K562 (cell line): ENCODE measurements around the gene CENPP. TPM values are rescaled to one million over a fixed set of nuclear protein-coding genes. Genes with fewer than 3 reads are reported as not detected.

Experiments
- ATAC-seq: fragments of 200-7000 bp; cut with Tn5 transposase; 3 replicates; pipeline ENCODE4 v1.9.1; 2020; ENCODE audit warnings: moderate library complexity
- BruUV-seq: library from RNA; stranded (reverse); fragments of 400-500 nt; replicated peaks from 2 replicates; lab custom pipeline; 2021; lab: Mats Ljungman, UMichigan
- CTCF ChIA-PET: fragments of 300-600 bp; formaldehyde crosslinking; extraction: SDS; loops from one replicate; lab custom pipeline; 2021; ENCODE audit warnings: low intra/inter-chr PET ratio; lab: Yijun Ruan, JAX
- POLR2A ChIA-PET: fragments of 300-600, 350-650 bp; sonication (Branson Sonifier 250); formaldehyde crosslinking; extraction: SDS; loops from one replicate; lab custom pipeline; 2021; ENCODE audit warnings: antibody characterized with exemption, inconsistent platforms; lab: Yijun Ruan, JAX
- DNase-seq, 4 experiments: peaks; one replicate each; pipeline versions ENCODE4 v3.0.0 to v3.0.0-alpha.2; 2011 to 2018; ENCODE audit warnings: low spot score in 3 of 4, mixed read lengths in 3 of 4; ENCODE audit errors: extremely low read depth in 1 of 4
- FAIRE-seq: peaks from 2 replicates; lab custom pipeline; 2011; peaks lifted over from hg19 to GRCh38; lab: Jason Lieb, UNC
- H2AFZ ChIP-seq: 2 replicates; pipeline ENCODE4 v1.6.0; 2011; ENCODE audit warnings: low read depth, low read length, control low read depth, inconsistent platforms
- H3K27ac ChIP-seq: fragments of 200-600 bp; 3 replicates; pipeline ENCODE4 v1.8.0; 2011; ENCODE audit warnings: low read depth, mild to moderate bottlenecking, control low read depth, inconsistent platforms, low read length, moderate library complexity, mixed read lengths; ENCODE audit errors: extremely low read depth
- H3K27me3 ChIP-seq, 2 experiments: fragments of 300-600 bp in 1 of 2; 2 replicates in 1 of 2; 3 replicates in 1 of 2; pipeline versions ENCODE4 v1.6.0 to v1.8.0; 2011; ENCODE audit warnings: inconsistent platforms in 2 of 2, low read length in 2 of 2, mild to moderate bottlenecking in 1 of 2, mixed read lengths in 1 of 2, moderate library complexity in 1 of 2; ENCODE audit not compliant: control insufficient read depth in 2 of 2, insufficient read depth in 2 of 2
- H3K36me3 ChIP-seq: fragments of 300-600 bp; 3 replicates; pipeline ENCODE4 v1.8.0; 2011; ENCODE audit warnings: mild to moderate bottlenecking, low read length, inconsistent platforms; ENCODE audit not compliant: control insufficient read depth, insufficient read depth
- H3K4me1 ChIP-seq, 2 experiments: fragments of 200-600 bp in 1 of 2; replicated peaks in 1 of 2; 2 replicates in 1 of 2; 3 replicates in 1 of 2; pipeline versions ENCODE4 v1.5.1 to v1.8.0; 2011; ENCODE audit warnings: inconsistent platforms in 2 of 2, low read length in 2 of 2, mild to moderate bottlenecking in 1 of 2, mixed read lengths in 1 of 2, moderate library complexity in 1 of 2; ENCODE audit not compliant: control insufficient read depth in 2 of 2, insufficient read depth in 2 of 2
- H3K4me2 ChIP-seq: 2 replicates; pipeline ENCODE4 v1.6.1; 2011; ENCODE audit warnings: low read length, control low read depth, inconsistent platforms, mixed read lengths; ENCODE audit not compliant: insufficient read depth
- H3K4me3 ChIP-seq: fragments of 200-600 bp; sonication (generic), shearing (Covaris generic); 2 replicates; pipeline ENCODE4 v1.5.1; 2016; ENCODE audit warnings: control low read depth, inconsistent platforms
- H3K79me2 ChIP-seq: fragments of 200-600 bp; 3 replicates; pipeline ENCODE4 v1.8.0; 2011; ENCODE audit warnings: low read length, inconsistent platforms; ENCODE audit not compliant: control insufficient read depth, insufficient read depth
- H3K9ac ChIP-seq, 2 experiments: 2 replicates each; pipeline versions ENCODE4 v1.6.0 to v1.6.1; 2011; ENCODE audit warnings: low read depth in 2 of 2, low read length in 2 of 2, control low read depth in 1 of 2, inconsistent platforms in 1 of 2, mild to moderate bottlenecking in 1 of 2, mixed read lengths in 1 of 2; ENCODE audit not compliant: insufficient read depth in 1 of 2
- H3K9me1 ChIP-seq: one replicate; pipeline ENCODE4 v1.6.0; 2011; ENCODE audit warnings: inconsistent platforms, mild to moderate bottlenecking, low read length, moderate library complexity; ENCODE audit not compliant: control insufficient read depth, insufficient read depth
- H3K9me3 ChIP-seq: replicated peaks from 2 replicates; pipeline ENCODE4 v1.5.1; 2011; ENCODE audit warnings: low read depth, low read length, inconsistent platforms; ENCODE audit not compliant: control insufficient read depth, insufficient read depth
- H4K20me1 ChIP-seq: replicated peaks from 2 replicates; pipeline ENCODE4 v1.6.1; 2011; ENCODE audit warnings: low read length, inconsistent platforms, mixed read lengths; ENCODE audit not compliant: control insufficient read depth, insufficient read depth
- AFF1 ChIP-seq, 2 experiments: fragments of 450-650 bp; IDR thresholded peaks; 2 replicates each; pipeline ENCODE4 v1.6.1; 2018; ENCODE audit warnings: mild to moderate bottlenecking in 2 of 2, low read depth in 1 of 2; ENCODE audit not compliant: partially characterized antibody in 2 of 2
- CREM ChIP-seq: IDR thresholded peaks from 2 replicates; pipeline ENCODE4 v1.6.1; 2014; ENCODE audit warnings: antibody characterized with exemption, low read depth
- E2F6 ChIP-seq, 2 experiments: IDR thresholded peaks; 2 replicates each; pipeline ENCODE4 v1.6.1; 2011; ENCODE audit warnings: borderline replicate concordance in 1 of 2, control low read depth in 1 of 2, low read depth in 1 of 2, low read length in 1 of 2, mild to moderate bottlenecking in 1 of 2, mixed read lengths in 1 of 2, moderate library complexity in 1 of 2; ENCODE audit not compliant: insufficient read depth in 1 of 2, insufficient read length in 1 of 2, poor library complexity in 1 of 2, severe bottlenecking in 1 of 2; ENCODE audit errors: extremely low read depth in 1 of 2
- GTF3C2 ChIP-seq: IDR thresholded peaks from 3 replicates; pipeline ENCODE4 v1.6.1; 2011; ENCODE audit warnings: borderline replicate concordance, mild to moderate bottlenecking, moderate library complexity; ENCODE audit not compliant: insufficient read length; ENCODE audit errors: extremely low read depth
- KDM1A ChIP-seq, 2 experiments: fragments of 450-650 bp; IDR thresholded peaks; 2 replicates each; pipeline ENCODE4 v1.6.1; 2016; ENCODE audit warnings: mild to moderate bottlenecking in 2 of 2
- NFIX ChIP-seq: fragments of 250-450 bp; sonication (Bioruptor Pico); IDR thresholded peaks from 2 replicates; pipeline ENCODE4 v1.4.0; 2020; ENCODE audit warnings: low read depth, mild to moderate bottlenecking, moderate library complexity
- PHF20 ChIP-seq: fragments of 450-650 bp; IDR thresholded peaks from 2 replicates; pipeline ENCODE4 v1.6.1; 2018; ENCODE audit not compliant: partially characterized antibody
- SNRNP70 ChIP-seq: fragments of 200-400 bp; formaldehyde crosslinking; optimal IDR thresholded peaks from 2 replicates; pipeline ENCODE3; 2017; ENCODE audit warnings: low read depth, low read length
- SUPT5H ChIP-seq: fragments of 450-650 bp; IDR thresholded peaks from 2 replicates; pipeline ENCODE4 v1.6.1; 2016
- TEAD2 ChIP-seq: fragments of 450-650 bp; IDR thresholded peaks from 2 replicates; pipeline ENCODE4 v1.6.1; 2016; ENCODE audit warnings: missing genetic modification characterization, control low read depth, missing compliant biosample characterization
- ZBTB8A ChIP-seq: fragments of 450-650 bp; IDR thresholded peaks from 2 replicates; pipeline ENCODE4 v1.6.1; 2018; ENCODE audit warnings: mild to moderate bottlenecking, moderate library complexity; ENCODE audit not compliant: partially characterized antibody
- ZNF174 ChIP-seq: fragments of 250-450 bp; sonication (Bioruptor Pico); IDR thresholded peaks from 2 replicates; pipeline ENCODE4 v1.4.0; 2020; ENCODE audit warnings: mild to moderate bottlenecking
- whole genome bisulfite sequencing: fragments of 100-300 bp; shearing (Covaris generic); methylation state at CpG from one replicate; pipeline ENCODE4 v1.1.6; 2016; ENCODE audit warnings: low coverage, mixed read lengths; ENCODE audit not compliant: insufficient coverage; ENCODE audit errors: missing lambda C conversion rate; 5-methylcytosine and 5-hydroxymethylcytosine counted together
- in situ Hi-C: fragments of 300-500 bp; cut with MboI; formaldehyde crosslinking; loops from 4 replicates; pipeline ENCODE4 v1.15.0; 2018; ENCODE audit warnings: inconsistent platforms, mixed read lengths
- intact Hi-C: fragments of 100-400 bp; cut with micrococcal nuclease; formaldehyde crosslinking; loops from 2 replicates; pipeline ENCODE4 v1.14.2; 2022
- polyA plus RNA-seq, 8 experiments: library from polyadenylated mRNA; depleted of rRNA in 4 of 8; stranded (reverse) in 5 of 8; unstranded in 3 of 8; fragments of >200 nt; fragmentation: Nextera tagmentation in 2 of 8; fragmentation: Illumina TruSeq in 1 of 8; extraction: Ambion mirVana in 2 of 8; extraction: Trizol in 1 of 8; gene quantifications; 2 replicates each; pipeline versions ENCODE4 v1.2.1 to v1.2.3, GENCODE V29; 2011 to 2014; ENCODE audit warnings: inconsistent platforms in 1 of 8, missing spikeins in 1 of 8
- total RNA-seq, 7 experiments: library from RNA; depleted of rRNA in 6 of 7; stranded (reverse); fragments of >200 nt in 6 of 7; fragmentation: Illumina TruSeq in 2 of 7; extraction: Trizol in 2 of 7; gene quantifications; 2 replicates each; pipeline versions ENCODE4 v1.2.1 to v1.2.3, GENCODE V29; 2011 to 2021; ENCODE audit warnings: low replicate concordance in 1 of 7

CENPP gene
- total and polyA plus RNA-seq, 9 of the 15 experiments (the other 6 are each of a cell fraction or from before 2014, with no cell fraction given): 8.0 to 28.5 (median 17.9) TPM

- TF ChIP-seq CREM: no peak
- TF ChIP-seq GTF3C2: no peak
- TF ChIP-seq SUPT5H: no peak
- no peak for TF ChIP-seq NFIX (CRISPR knock-in tag)
- TF ChIP-seq SNRNP70: no peak
- no peak for TF ChIP-seq TEAD2 (tag)
Measured at GRCh38 chr9:92501671-92502393, 176.1 kb downstream of the CENPP start (continued).

GRCh38 chr9:92503156-92503555, 177.4 kb downstream of the CENPP start:
- ATAC-seq: no peak
- Histone ChIP-seq H3K27ac (no peak overlapping the region), H3K36me3 (no peaks in the 10 kb centered on the region), H3K27me3 (no peaks in the 10 kb centered on the region), H3K9me1 (no peaks in the 10 kb centered on the region), H3K4me2 (no peak overlapping the region), H2AFZ (no peak overlapping the region), H3K4me1 (peaks cover 7 to 19% of the 10 kb centered on the region in 2 experiments), H3K4me3 (no peak overlapping the region), H3K79me2 (no peaks in the 10 kb centered on the region), H3K9me3 (no peaks in the 10 kb centered on the region), H3K9ac (no peak overlapping the region), H4K20me1 (no peaks in the 10 kb centered on the region)
- no peak for FAIRE-seq
- POLR2A ChIA-PET: interaction anchor here (1.2 kb wide), 1 partner anchor 10 kb away, joined by 3 read pairs; no protein-coding TSS in a partner anchor
- BruUV-seq: no TSS peak
- intact Hi-C loops: no loop called here
- WGBS: 28% methylated on average over 2 of the region's 2 CpGs
- no peak for DNase-seq
- in situ Hi-C loops: no loop called here
- CTCF ChIA-PET: no interaction called here
- TF ChIP-seq AFF1 (IDR thresholded peaks at IDR 0.05; ENCODE audit: low read depth in 1 of 2, partially characterized antibody in 2 of 2) (no peak), PHF20 (no peak), ZNF174 (no peak), E2F6 (IDR thresholded peaks at IDR 0.05; ENCODE audit: borderline replicate concordance in 1 of 2, extremely low read depth in 1 of 2, insufficient read depth in 1 of 2, insufficient read length in 1 of 2, low read depth in 1 of 2, low read length in 1 of 2, poor library complexity in 1 of 2, severe bottlenecking in 1 of 2) (no peak), ZBTB8A (no peak), KDM1A (IDR thresholded peaks at IDR 0.05) (no peak)
